H1 (cell line): ENCODE data around the gene LGALS3. TPM values are rescaled to one million over a fixed set of nuclear protein-coding genes. Genes with fewer than 3 reads are reported as not detected.

Experiments
- CTCF ChIA-PET: fragments of 300-600 bp; sonication (Branson Sonifier 250); formaldehyde crosslinking; loops from one replicate; lab custom pipeline; 2021; ENCODE audit not compliant: partially characterized antibody; lab: Charles Lee
- POLR2A ChIA-PET: fragments of 300-600 bp; sonication (Branson Sonifier 250); formaldehyde crosslinking; loops from one replicate; lab custom pipeline; 2021; ENCODE audit warnings: inconsistent platforms; ENCODE audit not compliant: partially characterized antibody; lab: Charles Lee
- DNase-seq, 2 experiments: peaks; one replicate each; pipeline versions ENCODE4 v3.0.0 to v3.0.0-alpha.2; 2010 to 2022; ENCODE audit warnings: low spot score in 2 of 2, low read depth in 1 of 2, mixed read lengths in 1 of 2
- FAIRE-seq: peaks from 2 replicates; lab custom pipeline; 2011; peaks lifted over from hg19 to GRCh38; lab: Jason Lieb, UNC
- H2AFZ ChIP-seq: 2 replicates; pipeline ENCODE4 v1.8.1; 2012; ENCODE audit warnings: low read length, inconsistent platforms
- H2AK5ac ChIP-seq: 2 replicates; pipeline ENCODE4 v1.6.1; 2013; ENCODE audit warnings: low read depth, low read length
- H2BK120ac ChIP-seq: replicated peaks from 2 replicates; pipeline ENCODE3; 2013; ENCODE audit warnings: low read depth, low read length, inconsistent platforms
- H2BK12ac ChIP-seq: 2 replicates; pipeline ENCODE4 v1.6.1; 2013; ENCODE audit warnings: low read depth, low read length
- H2BK15ac ChIP-seq: 2 replicates; pipeline ENCODE4 v1.6.1; 2013; ENCODE audit warnings: low read length
- H2BK20ac ChIP-seq: 2 replicates; pipeline ENCODE4 v1.6.1; 2013; ENCODE audit warnings: low read length
- H2BK5ac ChIP-seq: 2 replicates; pipeline ENCODE4 v1.6.1; 2013; ENCODE audit warnings: low read depth, low read length
- H3K14ac ChIP-seq: 2 replicates; pipeline ENCODE4 v1.6.1; 2013; ENCODE audit warnings: inconsistent platforms; ENCODE audit not compliant: insufficient read length
- H3K18ac ChIP-seq: 2 replicates; pipeline ENCODE4 v1.6.1; 2013; ENCODE audit warnings: low read length; ENCODE audit errors: extremely low read depth
- H3K23ac ChIP-seq: 2 replicates; pipeline ENCODE4 v1.6.1; 2013; ENCODE audit warnings: inconsistent platforms; ENCODE audit not compliant: insufficient read length
- H3K23me2 ChIP-seq: 2 replicates; pipeline ENCODE4 v1.6.1; 2013; ENCODE audit warnings: low read depth, low read length
- H3K27ac ChIP-seq: 2 replicates; pipeline ENCODE4 v1.6.1; 2011; ENCODE audit warnings: low read depth, low read length, inconsistent platforms
- H3K27me3 ChIP-seq, 4 experiments: replicated peaks in 1 of 4; 1 replicate in 1 of 4; 2 replicates in 3 of 4; pipeline versions ENCODE4 v1.6.1 to v1.8.1; 2011 to 2013; ENCODE audit warnings: low read length in 3 of 4, mild to moderate bottlenecking in 3 of 4, inconsistent platforms in 2 of 4, mixed read lengths in 2 of 4, moderate library complexity in 1 of 4; ENCODE audit not compliant: control insufficient read depth in 3 of 4, insufficient read depth in 3 of 4; ENCODE audit errors: extremely low read depth in 1 of 4
- H3K36me3 ChIP-seq, 4 experiments: 2 replicates each; pipeline versions ENCODE4 v1.6.1 to v1.8.1; 2011 to 2013; ENCODE audit warnings: mild to moderate bottlenecking in 4 of 4, low read length in 3 of 4, moderate library complexity in 2 of 4, control low read depth in 1 of 4, inconsistent platforms in 1 of 4; ENCODE audit not compliant: insufficient read depth in 4 of 4, control insufficient read depth in 2 of 4
- H3K4ac ChIP-seq: replicated peaks from 2 replicates; pipeline ENCODE3; 2013; ENCODE audit warnings: low read length, low read depth, mixed read lengths, inconsistent platforms; ENCODE audit not compliant: insufficient read length
- H3K4me1 ChIP-seq, 4 experiments: replicated peaks in 1 of 4; 1 replicate in 1 of 4; 2 replicates in 3 of 4; pipeline versions ENCODE4 v1.6.1 to v1.8.1; 2011 to 2013; ENCODE audit warnings: low read length in 3 of 4, inconsistent platforms in 2 of 4, mixed read lengths in 1 of 4; ENCODE audit not compliant: insufficient read depth in 4 of 4, control insufficient read depth in 3 of 4
- H3K4me2 ChIP-seq, 2 experiments: 2 replicates each; pipeline versions ENCODE4 v1.6.1 to v1.8.1; 2011 to 2013; ENCODE audit warnings: low read depth in 2 of 2, low read length in 2 of 2, control low read depth in 1 of 2, inconsistent platforms in 1 of 2, mild to moderate bottlenecking in 1 of 2; ENCODE audit not compliant: insufficient read depth in 1 of 2
- H3K4me3 ChIP-seq, 4 experiments: fragments of 200-600, 300-600 bp in 1 of 4; sonication (generic), shearing (Covaris generic), sonication (Bioruptor Twin) in 1 of 4; 2 replicates each; pipeline versions ENCODE4 v1.5.1 to v1.8.1; 2011 to 2016; ENCODE audit warnings: low read length in 4 of 4, low read depth in 3 of 4, control low read depth in 2 of 4, inconsistent platforms in 2 of 4, mild to moderate bottlenecking in 2 of 4, mixed read lengths in 1 of 4, moderate library complexity in 1 of 4; ENCODE audit not compliant: insufficient read depth in 2 of 4; ENCODE audit errors: extremely low read depth in 1 of 4
- H3K56ac ChIP-seq: replicated peaks from 2 replicates; pipeline ENCODE3; 2013; ENCODE audit warnings: low read depth, mild to moderate bottlenecking, mixed read lengths, low read length, inconsistent platforms; ENCODE audit not compliant: insufficient read length
- H3K79me1 ChIP-seq: 2 replicates; pipeline ENCODE4 v1.6.1; 2013; ENCODE audit warnings: low read depth, low read length, control low read depth
- H3K79me2 ChIP-seq, 2 experiments: 2 replicates each; pipeline versions ENCODE4 v1.6.1 to v1.8.1; 2012 to 2013; ENCODE audit warnings: low read length in 2 of 2, mild to moderate bottlenecking in 2 of 2, inconsistent platforms in 1 of 2; ENCODE audit not compliant: insufficient read depth in 2 of 2, control insufficient read depth in 1 of 2
- H3K9ac ChIP-seq, 4 experiments: replicated peaks in 1 of 4; 1 replicate in 1 of 4; 2 replicates in 3 of 4; pipeline versions ENCODE4 v1.6.1 to v1.8.1; 2011 to 2013; ENCODE audit warnings: low read depth in 3 of 4, low read length in 3 of 4, control low read depth in 2 of 4, mild to moderate bottlenecking in 2 of 4, moderate library complexity in 2 of 4, inconsistent platforms in 1 of 4; ENCODE audit errors: extremely low read depth in 1 of 4
- H3K9me3 ChIP-seq, 2 experiments: 2 replicates each; pipeline versions ENCODE4 v1.6.1 to v1.8.1; 2012 to 2013; ENCODE audit warnings: mild to moderate bottlenecking in 2 of 2, moderate library complexity in 2 of 2, control low read depth in 1 of 2, inconsistent platforms in 1 of 2, low read depth in 1 of 2, low read length in 1 of 2, mixed read lengths in 1 of 2; ENCODE audit not compliant: insufficient read depth in 2 of 2
- H4K20me1 ChIP-seq, 2 experiments: replicated peaks in 1 of 2; 2 replicates each; pipeline versions ENCODE3 to v1.8.1; 2011 to 2013; ENCODE audit warnings: inconsistent platforms in 2 of 2, low read length in 2 of 2, mild to moderate bottlenecking in 1 of 2; ENCODE audit not compliant: insufficient read depth in 2 of 2, control insufficient read depth in 1 of 2
- H4K5ac ChIP-seq: 2 replicates; pipeline ENCODE4 v1.6.1; 2013; ENCODE audit warnings: low read length, low read depth, mixed read lengths, inconsistent platforms; ENCODE audit not compliant: insufficient read length
- H4K8ac ChIP-seq: 2 replicates; pipeline ENCODE4 v1.8.0; 2013; ENCODE audit warnings: mild to moderate bottlenecking, moderate library complexity, low read length, inconsistent platforms; ENCODE audit not compliant: insufficient read depth; ENCODE audit errors: extremely low read depth
- H4K91ac ChIP-seq: replicated peaks from 2 replicates; pipeline ENCODE3; 2013; ENCODE audit warnings: low read length, mixed read lengths, inconsistent platforms; ENCODE audit not compliant: insufficient read length
- CTBP2 ChIP-seq: IDR thresholded peaks from 2 replicates; pipeline ENCODE4 v1.7.0; 2011; ENCODE audit warnings: borderline replicate concordance, mild to moderate bottlenecking, moderate library complexity, mixed read lengths, low read length; ENCODE audit not compliant: insufficient read depth, insufficient read length
- SUZ12 ChIP-seq: fragments of 200-600 bp; sonication (generic); IDR thresholded peaks from 2 replicates; pipeline ENCODE4 v1.6.1; 2012; ENCODE audit warnings: mild to moderate bottlenecking, inconsistent platforms, low read length, moderate library complexity, mixed read lengths
- WGBS, 2 experiments: shearing (Covaris generic) in 1 of 2; methylation state at CpG; one replicate each; pipeline versions ENCODE4 v1.1.6 to v1.1.7; 2013 to 2015; ENCODE audit warnings: low lambda C conversion rate in 2 of 2, mixed read lengths in 2 of 2, inconsistent platforms in 1 of 2, low coverage in 1 of 2, missing lambda C conversion rate in 1 of 2; ENCODE audit not compliant: insufficient replicate concordance in 2 of 2, insufficient coverage in 1 of 2, insufficient read length in 1 of 2; ENCODE audit errors: extremely low coverage in 1 of 2, missing lambda C conversion rate in 1 of 2; 5-methylcytosine and 5-hydroxymethylcytosine counted together
- polyA plus RNA-seq, 7 experiments: library from polyadenylated mRNA; depleted of rRNA in 3 of 7; stranded (reverse) in 5 of 7; unstranded in 2 of 7; fragments of >200 nt in 5 of 7; fragments of 200-250 nt in 2 of 7; gene quantifications; 1 replicate in 5 of 7; 2 replicates in 1 of 7; 4 replicates in 1 of 7; pipeline versions ENCODE4 v1.2.1 to v1.2.3, GENCODE V29; 2011 to 2013; ENCODE audit warnings: missing spikeins in 2 of 7, mixed read lengths in 2 of 7
- total RNA-seq: library from RNA; stranded (reverse); fragmentation: NEBNext Ultra II Directional; extraction: Animal tissue kit (Norgen Biotek cat#: 25700); gene quantifications from 2 replicates; pipeline ENCODE4 v1.2.1, GENCODE V29; 2021

Gene LGALS3
- total and polyA plus RNA-seq, 2 of the 8 experiments (the other 6 are each of a cell fraction or from before 2014, with no cell fraction given): 9.7 to 14.5 TPM

DNA sequence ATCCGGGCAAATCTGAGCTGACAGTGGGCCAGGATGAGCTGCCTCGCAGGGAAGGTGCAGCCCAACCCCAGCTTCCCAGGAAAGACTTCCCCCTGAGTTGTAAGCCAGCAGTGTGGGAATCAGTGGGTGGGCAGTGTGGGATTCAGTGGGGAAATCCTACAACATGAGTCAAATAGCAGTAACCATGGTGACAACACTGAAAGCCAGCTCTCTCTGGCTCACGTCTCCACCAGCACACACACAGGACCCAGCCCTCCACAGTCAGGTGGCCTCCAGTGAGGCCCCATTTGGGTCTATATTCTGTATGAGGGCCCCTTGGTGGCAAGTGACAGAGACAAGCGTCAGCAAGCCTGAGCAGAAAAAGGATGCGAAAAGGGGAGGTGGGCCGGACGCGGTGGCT lies 6.0 kb upstream of the LGALS3 start:
- H4K91ac ChIP-seq: no peak overlapping the region
- 79% methylated on average over 8 of the region's 8 CpGs; no CpG with 5 or more reads in 1 of the 2 experiments for WGBS, 2 experiments
- ChIA-PET CTCF (interaction anchor here (0.7 to 3.9 kb wide), 4 partner anchors 14 to 33 kb away, joined by 3 to 18 read pairs (median 3); no protein-coding TSS in a partner anchor), POLR2A (interaction anchor here (1.4 kb wide), 1 partner anchor 15 kb away, joined by 3 read pairs; no protein-coding TSS in a partner anchor)
- H3K79me1 ChIP-seq: no peaks in the 10 kb centered on the region
- H2BK15ac ChIP-seq: no peak overlapping the region
- no peak overlapping the region for H4K8ac ChIP-seq
- no peaks in the 10 kb centered on the region for H3K4me1 ChIP-seq
- no peak overlapping the region for H3K18ac ChIP-seq
- H3K27ac ChIP-seq: no peak overlapping the region
- H3K4ac ChIP-seq: no peak overlapping the region
- H3K14ac ChIP-seq: no peak overlapping the region
- no peak overlapping the region for H3K4me2 ChIP-seq
- no peaks in the 10 kb centered on the region for H3K79me2 ChIP-seq
- H2AFZ ChIP-seq: no peak overlapping the region
- no peaks in the 10 kb centered on the region for H3K9me3 ChIP-seq
- FAIRE-seq: no peak
- no peak overlapping the region for H2AK5ac ChIP-seq
- TF ChIP-seq CTBP2 (no peak), SUZ12 (no peak)
- no peaks in the 10 kb centered on the region for H4K20me1 ChIP-seq
- 0 out of 2 replicates have a peak overlapping the region, but pooled peaks have one; percentile 61 for H2BK20ac ChIP-seq
- no peak overlapping the region for H4K5ac ChIP-seq
- DNase-seq: no peak
- H3K23me2 ChIP-seq: no peaks in the 10 kb centered on the region; the same call in 1 of the 2 replicates
- no peaks in the 10 kb centered on the region for H3K36me3 ChIP-seq
- peaks cover 0 to 4% (median 2%) of the 10 kb centered on the region in 4 experiments; a peak in 5 of 7 replicates for H3K27me3 ChIP-seq
- no peak overlapping the region for H2BK5ac ChIP-seq
- H2BK12ac ChIP-seq: no peak overlapping the region
- no peak overlapping the region for H3K4me3 ChIP-seq
- H3K23ac ChIP-seq: no peak overlapping the region
- H2BK120ac ChIP-seq: no peak overlapping the region
- no peak overlapping the region for H3K9ac ChIP-seq
- no peak overlapping the region for H3K56ac ChIP-seq
